ENCODE data around the gene PYGB. TPM values are rescaled to one million over a fixed set of nuclear protein-coding genes. Genes with fewer than 3 reads are reported as not detected.
A peak's percentile ranks its signal among the peaks of the same experiment; 100 is the strongest.

PYGB gene
- total and polyA plus RNA-seq, 8 donors: 17.4 to 37.2 (median 24.2) TPM

DNA sequence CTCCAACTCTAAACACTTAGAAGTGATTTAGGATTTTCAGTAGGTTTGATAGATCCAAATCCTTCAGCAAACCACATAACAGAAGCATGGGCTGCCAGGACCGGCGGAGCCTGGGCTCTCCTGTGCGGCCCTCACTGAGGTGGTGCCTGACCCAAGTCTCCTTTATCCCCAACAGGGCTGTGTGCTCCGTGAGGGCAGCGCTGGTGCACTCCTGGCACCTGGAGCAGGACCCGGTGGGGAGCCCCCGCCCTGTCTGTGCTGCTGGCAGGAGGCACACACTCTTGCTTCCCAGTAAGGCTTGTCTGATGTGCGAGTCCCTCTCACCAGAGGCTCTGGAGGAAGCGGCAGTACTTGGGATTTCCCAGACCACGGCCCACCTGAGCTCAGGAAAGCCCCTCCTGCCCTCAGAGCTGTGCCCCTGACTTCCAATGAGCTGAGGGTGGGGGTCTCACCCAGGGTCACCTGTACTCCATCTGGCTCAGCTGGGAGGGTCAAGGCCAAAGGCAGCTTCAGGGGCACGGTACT is 56.2 kb downstream of the PYGB start:
- no peak for ATAC-seq
- 89% methylated on average over 11 of the region's 11 CpGs for WGBS, 2 donors
- no peaks in the 10 kb centered on the region for H3K4me1 ChIP-seq
- H3K4me3 ChIP-seq: no peak overlapping the region
- intact Hi-C loops (cut with DNase I): no loop called here
- peak in 1 of 6 donors; percentile 35 for DNase-seq
- no peak for FAIRE-seq
- H3K9me3 ChIP-seq: no peaks in the 10 kb centered on the region
- H3K27ac ChIP-seq: no peak overlapping the region
- H3K27me3 ChIP-seq: no peaks in the 10 kb centered on the region
- H3K36me3 ChIP-seq: peaks cover 0 to 40% (median 8%) of the 10 kb centered on the region in 3 donors
- TF ChIP-seq, protein P1, sequence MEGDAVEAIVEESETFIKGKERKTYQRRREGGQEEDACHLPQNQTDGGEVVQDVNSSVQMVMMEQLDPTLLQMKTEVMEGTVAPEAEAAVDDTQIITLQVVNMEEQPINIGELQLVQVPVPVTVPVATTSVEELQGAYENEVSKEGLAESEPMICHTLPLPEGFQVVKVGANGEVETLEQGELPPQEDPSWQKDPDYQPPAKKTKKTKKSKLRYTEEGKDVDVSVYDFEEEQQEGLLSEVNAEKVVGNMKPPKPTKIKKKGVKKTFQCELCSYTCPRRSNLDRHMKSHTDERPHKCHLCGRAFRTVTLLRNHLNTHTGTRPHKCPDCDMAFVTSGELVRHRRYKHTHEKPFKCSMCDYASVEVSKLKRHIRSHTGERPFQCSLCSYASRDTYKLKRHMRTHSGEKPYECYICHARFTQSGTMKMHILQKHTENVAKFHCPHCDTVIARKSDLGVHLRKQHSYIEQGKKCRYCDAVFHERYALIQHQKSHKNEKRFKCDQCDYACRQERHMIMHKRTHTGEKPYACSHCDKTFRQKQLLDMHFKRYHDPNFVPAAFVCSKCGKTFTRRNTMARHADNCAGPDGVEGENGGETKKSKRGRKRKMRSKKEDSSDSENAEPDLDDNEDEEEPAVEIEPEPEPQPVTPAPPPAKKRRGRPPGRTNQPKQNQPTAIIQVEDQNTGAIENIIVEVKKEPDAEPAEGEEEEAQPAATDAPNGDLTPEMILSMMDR (IDR thresholded peaks at IDR 0.05): no peak

GRCh38 chr20:25306991-25307903 is 59.4 kb downstream of the PYGB start:
- H3K27me3 ChIP-seq: no peaks in the 10 kb centered on the region
- DNase-seq (peak in 2 of 6 donors; percentile 39 to 51), ATAC-seq (no peak), FAIRE-seq (no peak)
- H3K4me3 ChIP-seq: no peak overlapping the region
- peaks cover 0 to 36% (median 2%) of the 10 kb centered on the region in 3 donors for H3K36me3 ChIP-seq
- intact Hi-C loops (cut with DNase I): no loop called here
- H3K4me1 ChIP-seq: peaks cover 0 to 9% (median 0%) of the 10 kb centered on the region in 3 donors
- H3K9me3 ChIP-seq: no peaks in the 10 kb centered on the region
- 92 to 93% methylated on average over 10 of the region's 10 CpGs for WGBS, 2 donors
- TF ChIP-seq, protein P1 (IDR thresholded peaks at IDR 0.05): no peak
- no peak overlapping the region for H3K27ac ChIP-seq

DNA sequence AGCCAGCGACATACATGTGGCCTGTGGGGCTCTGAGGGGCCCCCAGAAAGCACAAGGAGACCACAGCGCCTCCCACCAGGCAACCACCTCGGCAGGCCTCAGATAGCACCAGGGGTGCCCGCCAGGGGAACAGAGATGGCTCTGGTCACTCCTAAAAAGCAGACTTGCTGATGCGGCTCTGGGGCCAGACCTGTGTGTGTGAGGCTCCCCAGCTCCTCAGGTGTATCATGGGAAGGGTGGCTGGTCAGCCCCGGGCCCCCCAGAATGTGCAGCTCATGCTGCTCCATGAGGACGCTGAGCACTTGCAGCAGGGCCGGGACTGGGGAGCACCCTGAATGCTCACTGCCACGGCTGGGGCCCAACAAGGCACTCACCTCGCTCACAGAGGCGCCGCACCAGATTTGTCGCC is 60.2 kb downstream of the PYGB start:
- FAIRE-seq (no peak), ATAC-seq (no peak), DNase-seq (peak in 2 of 6 donors; percentile 48 to 61)
- TF ChIP-seq, protein P1 (IDR thresholded peaks at IDR 0.05): no peak
- intact Hi-C loops (cut with DNase I): no loop called here
- Histone ChIP-seq H3K9me3 (no peaks in the 10 kb centered on the region), H3K4me1 (peaks cover 0 to 9% (median 0%) of the 10 kb centered on the region in 3 donors), H3K27ac (no peak overlapping the region), H3K36me3 (peaks cover 0 to 27% (median 2%) of the 10 kb centered on the region in 3 donors), H3K27me3 (no peaks in the 10 kb centered on the region), H3K4me3 (no peak overlapping the region)
- 93 to 96% methylated on average over 13 of the region's 13 CpGs for WGBS, 2 donors

GRCh38 chr20:25308671-25309394 is 60.9 kb downstream of the PYGB start:
- Histone ChIP-seq H3K27me3 (no peaks in the 10 kb centered on the region), H3K27ac (peak overlapping the region in 1 of 4 donors; percentile 47), H3K4me3 (no peak overlapping the region), H3K4me1 (peaks cover 0 to 9% (median 0%) of the 10 kb centered on the region in 3 donors), H3K36me3 (peaks cover 0 to 23% (median 2%) of the 10 kb centered on the region in 3 donors), H3K9me3 (no peaks in the 10 kb centered on the region)
- 91% methylated on average over 16 to 17 of the region's 17 CpGs for WGBS, 2 donors
- FAIRE-seq (no peak), DNase-seq (peak in 2 of 6 donors; percentile 44 to 54), ATAC-seq (no peak)
- TF ChIP-seq, protein P1 (IDR thresholded peaks at IDR 0.05): no peak
- intact Hi-C loops (cut with DNase I): no loop called here

All from pancreas (tissue), 10 donors.